ENCODE results near the gene C1orf174.

Gene C1orf174

GRCh38 chr1:3911981-3912808 lies 12.1 kb upstream of the C1orf174 start:
- DNase-seq (ENCODE audit: low read depth in 1 of 2, low spot score in 1 of 2): no peak
- TF ChIP-seq JUND (IDR thresholded peaks at IDR 0.05; ENCODE audit: low read depth): no peak
- in situ Hi-C loops (cut with HindIII; ENCODE audit: low pct_unique_long_range_greater_than_20kb, low sequenced_read_pairs): no loop called here

- peak; percentile 77 to 81 for DNase-seq (ENCODE audit: low read depth in 1 of 2, low spot score in 1 of 2)
- TF ChIP-seq JUND (IDR thresholded peaks at IDR 0.05; ENCODE audit: low read depth): no peak
- in situ Hi-C loops (cut with HindIII; ENCODE audit: low pct_unique_long_range_greater_than_20kb, low sequenced_read_pairs): no loop called here
Observed at GRCh38 chr1:3910857-3911845, 11.1 kb upstream of the C1orf174 start.

GRCh38 chr1:3910049-3910731 lies 10.1 kb upstream of the C1orf174 start:
- DNase-seq (ENCODE audit: low read depth in 1 of 2, low spot score in 1 of 2): no peak
- in situ Hi-C loops (cut with HindIII; ENCODE audit: low pct_unique_long_range_greater_than_20kb, low sequenced_read_pairs): no loop called here
- TF ChIP-seq JUND (IDR thresholded peaks at IDR 0.05; ENCODE audit: low read depth): no peak

GRCh38 chr1:3909615-3910014 lies 9.5 kb upstream of the C1orf174 start:
- in situ Hi-C loops (cut with HindIII; ENCODE audit: low pct_unique_long_range_greater_than_20kb, low sequenced_read_pairs): no loop called here
- DNase-seq (ENCODE audit: low read depth in 1 of 2, low spot score in 1 of 2): no peak
- no peak for TF ChIP-seq JUND (IDR thresholded peaks at IDR 0.05; ENCODE audit: low read depth)

- DNase-seq (ENCODE audit: low read depth in 1 of 2, low spot score in 1 of 2): no peak
- in situ Hi-C loops (cut with HindIII; ENCODE audit: low pct_unique_long_range_greater_than_20kb, low sequenced_read_pairs): no loop called here
- no peak for TF ChIP-seq JUND (IDR thresholded peaks at IDR 0.05; ENCODE audit: low read depth)
Observed at GRCh38 chr1:3908886-3909517, 8.9 kb upstream of the C1orf174 start.

GRCh38 chr1:3907621-3908165 lies 7.6 kb upstream of the C1orf174 start:
- in situ Hi-C loops (cut with HindIII; ENCODE audit: low pct_unique_long_range_greater_than_20kb, low sequenced_read_pairs): no loop called here
- DNase-seq (ENCODE audit: low read depth in 1 of 2, low spot score in 1 of 2): no peak
- no peak for TF ChIP-seq JUND (IDR thresholded peaks at IDR 0.05; ENCODE audit: low read depth)

GRCh38 chr1:3907031-3907534 lies 7.0 kb upstream of the C1orf174 start:
- peak in 1 of 2 experiments; percentile 38 for DNase-seq (ENCODE audit: low read depth in 1 of 2, low spot score in 1 of 2)
- no peak for TF ChIP-seq JUND (IDR thresholded peaks at IDR 0.05; ENCODE audit: low read depth)
- in situ Hi-C loops (cut with HindIII; ENCODE audit: low pct_unique_long_range_greater_than_20kb, low sequenced_read_pairs): no loop called here

GRCh38 chr1:3906672-3907020 lies 6.6 kb upstream of the C1orf174 start:
- in situ Hi-C loops (cut with HindIII; ENCODE audit: low pct_unique_long_range_greater_than_20kb, low sequenced_read_pairs): no loop called here
- TF ChIP-seq JUND (IDR thresholded peaks at IDR 0.05; ENCODE audit: low read depth): no peak
- DNase-seq (ENCODE audit: low read depth in 1 of 2, low spot score in 1 of 2): no peak

- DNase-seq (ENCODE audit: low read depth in 1 of 2, low spot score in 1 of 2): no peak
- in situ Hi-C loops (cut with HindIII; ENCODE audit: low pct_unique_long_range_greater_than_20kb, low sequenced_read_pairs): no loop called here
- TF ChIP-seq JUND (IDR thresholded peaks at IDR 0.05; ENCODE audit: low read depth): no peak
Observed at GRCh38 chr1:3905953-3906671, 6.0 kb upstream of the C1orf174 start.

GRCh38 chr1:3905266-3905952 lies 5.3 kb upstream of the C1orf174 start:
- no peak for DNase-seq (ENCODE audit: low read depth in 1 of 2, low spot score in 1 of 2)
- TF ChIP-seq JUND (IDR thresholded peaks at IDR 0.05; ENCODE audit: low read depth): no peak
- in situ Hi-C loops (cut with HindIII; ENCODE audit: low pct_unique_long_range_greater_than_20kb, low sequenced_read_pairs): no loop called here

GRCh38 chr1:3904843-3905185 lies 4.7 kb upstream of the C1orf174 start:
- in situ Hi-C loops (cut with HindIII; ENCODE audit: low pct_unique_long_range_greater_than_20kb, low sequenced_read_pairs): no loop called here
- no peak for TF ChIP-seq JUND (IDR thresholded peaks at IDR 0.05; ENCODE audit: low read depth)
- no peak for DNase-seq (ENCODE audit: low read depth in 1 of 2, low spot score in 1 of 2)

All from T47D (cell line).